Stimulated activated CD8-positive, alpha-beta memory T cell treated with anti-CD3 and anti-CD28 coated beads, Interleukin-4, amount 100 ng/mL, for 48 hours (primary cell): ENCODE results near the gene GAB2.

ENCODE experiments used
- DNase-seq: peaks from one replicate; pipeline ENCODE4 v3.0.0-alpha.2; 2020

The GAB2 gene

GRCh38 chr11:78171951-78172350, 245.7 kb downstream of the GAB2 start:
- DNase-seq = no peak

- DNase-seq = no peak
These were observed 246.6 kb downstream of the GAB2 start for GRCh38 chr11:78170874-78171549.

GRCh38 chr11:78170413-78170812, 247.2 kb downstream of the GAB2 start:
- DNase-seq = no peak

- DNase-seq = no peak
These were observed 248.8 kb downstream of the GAB2 start for GRCh38 chr11:78168539-78169477.

GRCh38 chr11:78166855-78167469, 250.7 kb downstream of the GAB2 start:
- no peak for DNase-seq
